Ascending aorta (tissue), 2 donors: ENCODE measurements around the gene GLYATL3. TPM values are rescaled to one million over a fixed set of nuclear protein-coding genes. Genes with fewer than 3 reads are reported as not detected.

Source experiments
- DNase-seq, 2 donors: peaks; one replicate each; pipeline ENCODE4 v3.0.0-alpha.2; 2019; ENCODE audit warnings: low spot score in 2 of 2
- H3K27ac ChIP-seq, 2 donors: fragments of 200-600 bp; sonication (generic); one replicate each; pipeline ENCODE4 v1.5.1; 2016 to 2017; ENCODE audit warnings: mild to moderate bottlenecking in 1 of 2
- H3K27me3 ChIP-seq: fragments of 200-600 bp; sonication (generic); one replicate; pipeline ENCODE4 v1.5.1; 2017
- H3K36me3 ChIP-seq, 2 donors: fragments of 200-600 bp; sonication (generic); one replicate each; pipeline ENCODE4 v1.5.1; 2016
- H3K4me1 ChIP-seq, 2 donors: fragments of 200-600 bp; sonication (generic); one replicate each; pipeline ENCODE4 v1.5.1; 2016 to 2017; ENCODE audit warnings: mild to moderate bottlenecking in 1 of 2
- H3K4me3 ChIP-seq, 2 donors: fragments of 200-600 bp; sonication (generic); one replicate each; pipeline ENCODE4 v1.5.1; 2016 to 2017; ENCODE audit warnings: mild to moderate bottlenecking in 1 of 2
- H3K9me3 ChIP-seq, 2 donors: fragments of 200-600 bp; sonication (generic); one replicate each; pipeline ENCODE4 v1.5.1; 2016
- CTCF ChIP-seq, 3 experiments: fragments of 200-600 bp in 2 of 3; fragments of 450-650 bp in 1 of 3; sonication (generic) in 2 of 3; IDR thresholded peaks; one replicate each; pipeline ENCODE4 v1.5.1; 2016 to 2019; ENCODE audit warnings: antibody characterized with exemption in 3 of 3, mild to moderate bottlenecking in 1 of 3, moderate library complexity in 1 of 3
- intact Hi-C: fragments of 100-400 bp; cut with DNase I; formaldehyde crosslinking; loops from one replicate; pipeline ENCODE4 v1.15.1; 2023
- total RNA-seq: library from RNA; depleted of rRNA; stranded (reverse); fragments of >200 nt; gene quantifications from one replicate; pipeline ENCODE4 v1.1.0, GENCODE V29; 2016

The GLYATL3 gene
- total RNA-seq, 1 donor from 2014 or later = not detected

- H3K27ac ChIP-seq = no peak overlapping the region
- no peak overlapping the region for H3K4me3 ChIP-seq
- no peaks in the 10 kb centered on the region for H3K4me1 ChIP-seq
- H3K36me3 ChIP-seq = no peaks in the 10 kb centered on the region
- intact Hi-C loops = no loop called here
- H3K9me3 ChIP-seq = no peaks in the 10 kb centered on the region
- DNase-seq = no peak
- H3K27me3 ChIP-seq = no peaks in the 10 kb centered on the region
- no peak for TF ChIP-seq CTCF (IDR thresholded peaks at IDR 0.05)
Measured at GRCh38 chr6:49541936-49542335, 42.2 kb downstream of the GLYATL3 start.

- H3K27me3 ChIP-seq = no peaks in the 10 kb centered on the region
- no peak overlapping the region for H3K4me3 ChIP-seq
- intact Hi-C loops = no loop called here
- no peak for DNase-seq
- no peaks in the 10 kb centered on the region for H3K9me3 ChIP-seq
- H3K27ac ChIP-seq = no peak overlapping the region
- H3K36me3 ChIP-seq = no peaks in the 10 kb centered on the region
- H3K4me1 ChIP-seq = no peaks in the 10 kb centered on the region
- TF ChIP-seq CTCF (IDR thresholded peaks at IDR 0.05) = no peak
Measured at GRCh38 chr6:49543087-49543858, 43.5 kb downstream of the GLYATL3 start.

- Histone ChIP-seq H3K27ac (no peak overlapping the region), H3K36me3 (no peaks in the 10 kb centered on the region), H3K4me1 (peaks cover 0 to 9% of the 10 kb centered on the region in 2 donors), H3K9me3 (no peaks in the 10 kb centered on the region), H3K4me3 (no peak overlapping the region), H3K27me3 (peaks cover 5% of the 10 kb centered on the region)
- no peak for TF ChIP-seq CTCF (IDR thresholded peaks at IDR 0.05)
- DNase-seq = no peak
- intact Hi-C loops = no loop called here
Measured at GRCh38 chr6:49546331-49546730, 46.6 kb downstream of the GLYATL3 start.

DNA sequence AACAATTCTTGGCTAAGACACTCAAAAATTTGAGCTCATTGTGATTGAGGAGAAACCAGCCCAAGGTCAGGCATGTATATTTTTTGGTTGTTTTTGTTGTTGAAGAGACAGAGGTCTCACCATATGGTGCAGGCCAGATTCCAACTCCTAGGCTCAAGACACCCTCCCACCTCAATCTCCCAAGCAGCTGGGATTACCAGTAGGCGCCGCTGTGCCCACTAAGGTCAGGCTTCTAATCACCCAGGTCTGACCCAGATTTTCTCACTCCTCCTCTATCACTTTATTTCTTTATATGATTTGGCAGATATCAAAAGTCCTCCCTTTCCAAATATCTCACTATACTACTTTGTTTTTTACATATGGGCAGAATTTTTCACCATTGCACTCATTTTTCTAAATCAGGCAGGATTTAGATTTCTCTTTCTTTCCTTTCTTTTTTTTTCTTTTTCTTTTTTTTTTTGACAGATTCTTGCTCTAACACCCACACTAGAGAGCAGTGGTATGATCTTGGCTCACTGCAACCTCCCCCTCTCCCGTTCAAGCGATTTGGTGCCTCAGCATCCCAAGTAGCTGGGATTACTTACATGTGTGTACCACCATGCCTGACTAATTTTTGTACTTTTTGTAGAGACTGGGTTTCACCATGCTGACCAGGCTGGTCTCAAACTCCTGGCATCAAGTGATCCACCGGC lies 49.0 kb downstream of the GLYATL3 start:
- Histone ChIP-seq H3K4me1 (peaks cover 0 to 13% of the 10 kb centered on the region in 2 donors), H3K36me3 (no peaks in the 10 kb centered on the region), H3K27ac (no peak overlapping the region), H3K9me3 (no peaks in the 10 kb centered on the region), H3K27me3 (peaks cover 5% of the 10 kb centered on the region), H3K4me3 (no peak overlapping the region)
- intact Hi-C loops = no loop called here
- TF ChIP-seq CTCF (IDR thresholded peaks at IDR 0.05) = no peak
- no peak for DNase-seq

- Histone ChIP-seq H3K36me3 (no peaks in the 10 kb centered on the region), H3K4me3 (peak overlapping the region; percentile 41 to 51), H3K27me3 (peaks cover 5% of the 10 kb centered on the region), H3K27ac (no peak overlapping the region), H3K9me3 (no peaks in the 10 kb centered on the region), H3K4me1 (peaks cover 0 to 13% of the 10 kb centered on the region in 2 donors)
- intact Hi-C loops = no loop called here
- no peak for TF ChIP-seq CTCF (IDR thresholded peaks at IDR 0.05)
- DNase-seq = no peak
Measured at GRCh38 chr6:49549691-49550491, 50.2 kb downstream of the GLYATL3 start.
